ENCODE measurements around the gene CNPY1.

The CNPY1 gene

GRCh38 chr7:155463114-155463811 is 83.1 kb downstream of the CNPY1 start:
- no peak for DNase-seq

DNA sequence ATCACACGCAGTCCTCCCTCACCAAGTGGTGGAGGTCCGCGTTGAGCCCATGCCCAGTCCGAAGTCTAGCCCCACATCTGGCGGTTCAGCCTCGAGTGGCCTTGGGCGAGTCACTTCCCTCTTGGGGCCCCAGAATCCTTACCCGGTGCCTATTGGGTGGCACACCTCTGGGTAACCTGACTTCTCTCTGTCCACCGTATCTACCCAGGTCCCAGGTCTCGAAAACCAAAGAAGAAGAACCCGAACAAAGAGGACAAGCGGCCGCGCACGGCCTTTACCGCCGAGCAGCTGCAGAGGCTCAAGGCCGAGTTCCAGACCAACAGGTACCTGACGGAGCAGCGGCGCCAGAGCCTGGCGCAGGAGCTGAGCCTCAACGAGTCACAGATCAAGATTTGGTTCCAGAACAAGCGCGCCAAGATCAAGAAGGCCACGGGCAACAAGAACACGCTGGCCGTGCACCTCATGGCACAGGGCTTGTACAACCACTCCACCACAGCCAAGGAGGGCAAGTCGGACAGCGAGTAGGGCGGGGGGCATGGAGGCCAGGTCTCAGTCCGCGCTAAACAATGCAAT is 84.1 kb downstream of the CNPY1 start:
- DNase-seq: no peak

DNA sequence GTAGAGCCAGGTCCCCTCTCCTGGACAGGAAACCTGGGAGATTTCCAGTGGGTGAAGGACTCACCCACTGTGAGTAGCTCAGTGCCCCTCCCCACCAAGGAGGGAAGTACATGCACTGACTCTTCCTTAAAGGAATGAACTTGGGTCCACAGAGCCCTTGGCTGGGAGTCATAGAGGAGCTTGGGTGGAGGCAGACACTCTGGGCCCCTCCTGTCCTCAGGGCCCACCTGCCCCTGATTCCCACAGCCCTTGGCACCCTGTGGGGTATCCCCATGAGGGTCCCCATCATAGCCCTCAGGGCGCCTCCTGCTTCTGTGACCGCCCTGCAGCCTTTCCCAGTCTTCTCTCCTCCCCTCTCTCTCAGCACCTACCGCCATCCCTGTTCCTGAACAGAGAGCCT is 84.7 kb downstream of the CNPY1 start:
- no peak for DNase-seq

GRCh38 chr7:155460926-155461613 is 85.3 kb downstream of the CNPY1 start:
- no peak for DNase-seq

- DNase-seq: no peak
These were observed 86.5 kb downstream of the CNPY1 start for GRCh38 chr7:155459700-155460461.

- DNase-seq: no peak
These were observed 87.3 kb downstream of the CNPY1 start for GRCh38 chr7:155458878-155459699.

- no peak for DNase-seq
These were observed 88.1 kb downstream of the CNPY1 start, which contains the start of gene EN2 for GRCh38 chr7:155458111-155458877. Gene EN2, plus strand, starts transcription at chr7:155458129. Its CDS starts 249 bp downstream, at chr7:155458378.

GRCh38 chr7:155457544-155458110 is 88.7 kb downstream of the CNPY1 start:
- no peak for DNase-seq

GRCh38 chr7:155456738-155457543 is 89.4 kb downstream of the CNPY1 start:
- no peak for DNase-seq

DNA sequence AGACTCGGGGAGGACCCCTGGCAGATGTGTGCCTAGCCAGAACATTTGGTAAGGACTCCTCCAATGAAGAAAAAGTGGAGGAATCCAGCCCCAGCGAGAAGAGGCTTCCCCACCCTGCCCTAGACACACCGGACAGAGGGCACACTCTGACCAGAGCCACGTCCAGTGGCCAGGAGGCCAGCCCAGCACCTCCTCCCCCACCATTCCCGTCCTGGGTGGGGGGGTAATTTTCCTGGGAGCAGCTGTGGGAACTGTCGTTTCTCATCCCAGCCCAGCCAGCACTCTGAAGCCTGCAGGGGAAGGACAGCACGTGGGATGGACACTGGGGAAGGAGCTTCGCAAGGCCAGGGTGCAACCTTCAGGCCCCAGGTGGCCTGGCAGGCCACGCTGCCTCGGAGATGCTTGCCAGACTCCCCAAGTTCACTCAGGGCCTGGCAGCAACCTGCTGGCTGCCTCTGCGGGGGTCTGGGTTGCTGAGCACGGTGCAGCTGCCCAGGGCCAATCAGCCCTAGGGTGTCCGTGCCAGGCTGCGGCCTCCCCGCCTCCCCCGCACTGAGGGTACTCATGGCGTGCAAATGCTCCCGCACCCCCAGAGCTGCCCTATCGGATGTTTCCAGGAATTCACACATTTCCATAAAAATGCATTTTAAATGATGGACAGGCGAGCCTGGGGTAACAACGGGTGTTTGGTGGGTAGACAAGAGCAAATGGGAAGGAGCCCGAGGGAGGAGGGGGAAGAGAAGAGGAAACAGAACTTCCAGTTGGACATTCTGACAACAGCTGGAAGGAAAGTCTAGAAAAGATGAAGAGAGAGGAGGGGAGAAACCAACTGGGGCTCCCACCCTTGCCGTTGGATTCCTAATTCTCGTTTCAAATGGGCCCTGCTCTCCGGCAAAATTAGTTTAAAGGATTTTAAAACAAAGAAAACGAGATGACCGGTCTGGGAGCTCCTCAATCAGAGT is 90.3 kb downstream of the CNPY1 start:
- no peak for DNase-seq

- DNase-seq: no peak
These were observed 91.1 kb downstream of the CNPY1 start for GRCh38 chr7:155455132-155455693.

- no peak for DNase-seq
These were observed 91.9 kb downstream of the CNPY1 start for GRCh38 chr7:155454183-155455112.

DNA sequence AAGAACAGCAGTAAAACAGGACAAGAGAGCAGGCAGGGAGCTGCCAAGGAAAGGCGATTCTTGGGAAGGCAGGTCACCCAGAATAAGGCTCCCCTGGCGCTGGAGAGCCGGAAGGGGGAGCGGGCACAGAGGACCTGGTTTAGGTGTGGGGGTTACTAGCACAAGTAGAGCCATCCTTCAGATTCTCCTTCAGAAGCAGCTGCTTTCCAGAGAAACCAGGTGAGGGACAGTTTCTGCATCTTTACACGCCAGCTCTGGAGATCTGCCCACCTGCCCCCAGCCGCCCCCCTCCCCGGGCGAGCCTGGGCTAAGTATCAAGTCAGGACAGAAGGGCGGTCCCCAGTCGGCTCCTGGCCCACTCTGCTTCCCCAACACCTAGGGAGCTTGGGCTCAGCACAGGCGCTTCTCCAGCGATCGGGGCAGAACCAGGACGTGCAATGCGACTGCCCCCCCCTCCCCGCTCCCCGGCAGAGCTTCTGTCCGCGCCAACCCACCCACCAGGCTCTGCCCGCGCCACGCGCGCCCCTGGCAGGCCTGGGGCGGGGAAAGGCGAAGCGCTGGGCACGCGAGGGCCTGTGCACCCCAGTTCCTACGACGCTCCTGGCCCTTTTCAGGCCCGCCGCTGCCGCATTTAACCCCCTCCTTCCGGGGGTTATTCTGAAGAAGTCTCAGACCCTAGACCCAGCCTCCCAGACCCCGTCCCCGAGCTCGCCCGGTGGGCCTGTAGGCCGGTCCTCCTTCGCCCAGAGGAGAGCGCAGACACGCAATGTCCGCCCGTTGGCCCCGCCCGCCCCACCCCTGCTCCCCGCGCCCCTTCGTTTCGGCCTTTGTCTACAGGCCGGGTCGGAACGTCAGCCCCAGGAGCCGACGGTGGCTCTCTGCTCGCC is 92.8 kb downstream of the CNPY1 start:
- DNase-seq: no peak

DNA sequence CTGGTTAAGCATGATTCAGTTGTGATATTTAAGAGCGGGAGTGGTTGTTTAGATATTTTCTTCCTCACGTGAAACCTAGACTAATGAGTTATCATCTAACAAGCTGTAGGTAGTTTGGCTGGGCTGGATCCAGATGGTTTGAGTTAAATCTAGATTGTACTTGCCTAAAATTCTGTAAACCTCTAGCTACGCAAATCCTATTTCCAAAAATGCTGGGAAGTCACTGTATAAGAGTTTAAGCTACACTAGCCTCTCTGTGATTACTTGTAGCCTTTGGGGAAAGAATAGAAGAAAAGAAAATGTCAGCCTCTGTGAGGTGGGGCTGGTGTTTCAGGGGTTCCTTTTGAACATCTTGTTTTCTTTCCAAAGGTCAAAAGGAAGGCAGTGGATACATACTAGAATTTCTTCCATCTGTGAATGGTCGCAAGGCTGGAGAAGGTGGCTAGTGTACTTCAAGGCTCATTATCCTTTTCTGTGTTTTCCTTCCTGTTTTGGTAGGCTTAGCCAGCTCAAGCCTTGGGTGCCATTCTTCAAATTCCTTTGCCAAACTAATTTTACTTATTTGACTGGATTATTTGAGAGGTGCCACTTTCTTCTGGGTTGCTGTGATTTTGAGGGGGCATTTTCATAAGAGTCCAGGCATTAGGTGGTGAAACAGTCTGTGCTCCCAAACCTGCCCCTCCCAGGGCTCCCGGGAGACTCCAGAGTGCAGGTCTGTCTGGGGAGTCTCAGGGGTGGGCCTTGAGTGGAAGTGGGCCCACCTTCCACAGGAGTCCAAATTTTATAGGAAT is 93.7 kb downstream of the CNPY1 start:
- no peak for DNase-seq

- DNase-seq: no peak
These were observed 94.5 kb downstream of the CNPY1 start for GRCh38 chr7:155451840-155452239.
